ENCODE data around the gene C2orf74.
"Not testable (repeated sequence)": the region's sequence is repeated elsewhere in the genome, so short reads cannot be mapped to it uniquely, and the experiment has no call there.

Gene C2orf74

DNA sequence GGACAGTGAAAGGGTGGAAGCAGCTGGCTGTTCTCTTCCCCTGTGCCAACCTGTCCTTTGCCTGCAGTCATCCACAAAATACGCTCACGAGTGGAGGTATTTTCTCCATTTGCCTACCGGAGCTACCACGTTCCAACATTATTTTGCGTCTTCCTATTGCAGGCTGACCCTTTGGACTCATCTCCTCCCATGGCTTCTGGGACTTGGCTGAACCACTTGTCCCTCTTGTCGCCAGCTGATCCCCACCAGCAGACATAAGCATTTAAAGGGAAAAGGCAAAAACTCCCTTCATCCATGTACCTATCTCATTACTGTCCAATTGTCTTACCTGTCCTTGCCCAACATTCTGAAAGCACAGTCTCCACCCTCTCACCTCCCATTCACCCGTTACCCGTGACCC is 13.0 kb downstream of the C2orf74 start:
- DNase-seq = no peak

GRCh38 chr2:61176755-61177726 is 15.1 kb downstream of the C2orf74 start:
- DNase-seq = peak; percentile 92 to 93

- DNase-seq = peak; percentile 27 to 55
These were observed 15.9 kb downstream of the C2orf74 start for GRCh38 chr2:61177727-61178549.

DNA sequence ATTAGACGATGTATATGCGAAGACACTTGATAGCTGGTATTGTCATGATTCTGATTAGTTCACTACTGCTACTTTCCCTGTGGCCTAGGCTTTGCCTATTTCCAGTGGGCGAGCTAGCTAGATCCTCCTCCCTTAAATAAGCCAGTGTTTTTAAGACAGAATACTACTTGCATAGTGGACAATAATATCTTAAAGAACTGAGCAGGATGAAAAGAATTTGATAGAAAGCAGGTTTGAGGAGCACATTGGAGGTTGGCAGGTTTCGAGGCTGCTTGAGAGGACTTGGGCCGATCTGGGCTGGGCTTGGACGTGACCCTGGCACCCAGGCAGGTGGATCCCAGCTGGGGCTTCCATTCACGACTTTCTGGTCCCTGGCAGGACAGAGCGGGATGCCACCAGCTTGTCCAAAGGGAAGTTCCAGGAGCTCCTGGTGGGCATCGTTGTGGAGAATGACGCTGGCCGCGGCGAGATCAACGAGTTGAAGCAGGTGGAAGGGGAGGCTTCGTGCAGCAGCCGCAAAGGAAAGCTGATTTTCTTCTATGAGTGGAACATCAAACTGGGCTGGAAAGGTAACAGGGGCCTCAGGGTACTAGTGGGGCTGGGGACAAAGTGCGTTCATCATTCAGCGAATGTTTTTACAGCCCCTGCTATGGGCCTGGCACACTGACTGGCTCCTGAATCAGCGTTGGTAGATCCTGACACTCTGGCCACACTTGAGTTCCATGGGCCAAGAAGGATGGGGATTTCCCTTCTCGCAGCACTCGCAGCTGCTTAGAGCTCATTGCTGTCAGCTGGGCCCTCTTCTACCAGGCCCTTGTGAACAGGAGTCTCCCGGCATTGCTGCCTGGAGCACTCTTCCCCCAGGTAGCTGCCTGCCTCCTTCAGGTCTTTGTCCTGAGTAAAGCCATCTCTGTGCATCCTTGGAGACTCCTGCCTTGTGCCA is 16.9 kb downstream of the C2orf74 start:
- DNase-seq = peak in 1 of 2 donors; percentile 31

DNA sequence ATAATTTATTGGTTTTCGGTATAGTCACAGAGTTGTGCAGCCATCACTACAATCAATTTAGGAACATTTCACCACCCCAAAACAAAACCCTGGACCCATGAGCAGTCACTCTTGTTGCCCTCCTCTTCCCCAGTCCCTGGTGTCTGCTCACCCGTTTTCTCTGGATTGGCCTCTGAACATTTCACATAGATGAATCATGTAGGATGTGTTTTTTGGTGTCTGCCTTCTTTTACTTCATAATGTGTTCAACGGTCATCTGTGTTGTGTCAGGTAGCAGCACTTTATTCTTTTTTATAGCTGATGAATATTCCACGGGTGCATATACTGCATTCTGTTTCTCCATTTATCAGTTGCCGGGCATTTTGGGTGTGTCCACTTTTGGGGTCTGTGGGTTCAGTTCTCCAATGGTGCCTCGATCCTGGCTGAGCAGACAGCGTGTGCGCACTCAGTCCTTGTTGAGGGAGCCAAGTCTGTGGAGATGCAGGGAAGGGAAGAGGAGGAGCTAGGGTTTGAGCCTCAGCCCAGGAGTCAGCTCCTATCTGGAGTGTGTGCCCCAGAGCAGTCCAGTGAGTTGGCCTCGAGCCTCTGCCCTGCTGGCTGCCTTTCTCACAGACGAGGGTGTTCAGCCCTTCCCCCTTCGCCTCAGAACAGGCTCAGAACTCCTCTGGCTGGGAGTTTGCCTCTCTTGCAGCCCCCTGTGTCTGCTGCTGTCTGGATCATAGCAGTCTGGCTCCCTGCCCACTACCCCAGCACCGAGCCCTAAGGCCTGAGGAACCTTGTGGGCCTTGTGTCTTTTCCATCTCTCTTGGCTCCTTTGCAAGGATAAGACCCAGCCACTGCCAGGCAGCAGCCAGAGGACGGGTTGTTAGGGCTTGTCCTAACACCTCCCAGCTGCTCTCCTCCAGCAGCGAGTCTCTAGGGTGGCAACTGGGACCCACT is 18.0 kb downstream of the C2orf74 start:
- no peak for DNase-seq

DNA sequence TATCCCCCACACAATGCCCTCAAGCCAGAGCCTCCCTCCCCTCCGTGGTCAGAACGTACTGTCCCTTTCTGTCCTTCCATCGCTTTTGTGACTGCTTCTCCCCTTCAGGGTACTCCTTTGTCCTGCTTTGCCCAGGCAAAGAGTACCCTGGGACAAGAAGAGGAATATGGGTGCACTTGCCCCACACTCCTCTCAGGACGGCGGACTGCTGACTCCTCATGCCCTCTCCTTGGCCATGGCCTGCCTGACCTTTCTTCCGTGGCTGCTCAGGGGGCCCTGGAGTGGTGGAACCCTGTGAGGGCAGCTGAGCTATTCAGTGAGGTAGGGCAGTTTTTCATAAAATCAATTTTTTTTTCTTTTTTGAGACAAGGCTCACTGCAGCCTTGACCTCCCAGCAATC is 18.7 kb downstream of the C2orf74 start:
- no peak for DNase-seq

GRCh38 chr2:61181382-61182058 is 19.5 kb downstream of the C2orf74 start:
- no peak for DNase-seq

DNA sequence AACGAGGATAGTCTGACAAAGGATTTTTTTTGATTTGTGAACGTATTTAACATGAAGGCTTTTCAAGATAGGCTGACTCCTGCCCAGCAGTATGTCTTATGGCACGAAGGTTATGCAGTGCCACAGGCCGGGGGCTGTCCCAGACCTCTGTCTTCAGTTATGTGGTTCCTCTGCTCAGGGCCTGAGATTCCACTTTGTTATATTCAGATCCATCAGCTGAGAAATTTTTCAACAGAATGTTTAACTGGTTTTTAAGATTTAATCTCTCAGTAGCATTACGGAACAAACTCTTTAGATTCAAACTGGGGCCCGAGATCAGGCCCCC is 20.0 kb downstream of the C2orf74 start:
- no peak for DNase-seq

GRCh38 chr2:61183795-61184194 is 21.8 kb downstream of the C2orf74 start:
- DNase-seq = no peak

DNA sequence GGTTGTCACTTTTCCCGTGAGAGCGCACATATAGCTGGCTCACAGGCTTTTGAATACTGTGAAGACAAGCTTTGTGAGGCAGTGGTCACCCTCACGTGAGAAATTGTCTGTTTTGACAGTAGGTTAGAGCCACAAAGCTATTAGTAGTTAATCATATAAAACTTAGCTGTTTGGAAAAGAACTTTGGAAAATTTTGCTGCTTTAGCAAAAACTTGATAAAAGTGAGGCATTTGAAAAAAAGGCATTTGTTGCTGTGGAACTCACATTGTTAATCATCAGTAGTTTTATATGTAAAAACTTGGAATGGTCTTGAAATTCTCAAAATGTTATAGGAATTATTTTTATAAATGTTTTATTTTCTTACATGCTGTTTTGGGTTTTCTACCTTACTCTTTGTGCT is 22.3 kb downstream of the C2orf74 start:
- DNase-seq = no peak

DNA sequence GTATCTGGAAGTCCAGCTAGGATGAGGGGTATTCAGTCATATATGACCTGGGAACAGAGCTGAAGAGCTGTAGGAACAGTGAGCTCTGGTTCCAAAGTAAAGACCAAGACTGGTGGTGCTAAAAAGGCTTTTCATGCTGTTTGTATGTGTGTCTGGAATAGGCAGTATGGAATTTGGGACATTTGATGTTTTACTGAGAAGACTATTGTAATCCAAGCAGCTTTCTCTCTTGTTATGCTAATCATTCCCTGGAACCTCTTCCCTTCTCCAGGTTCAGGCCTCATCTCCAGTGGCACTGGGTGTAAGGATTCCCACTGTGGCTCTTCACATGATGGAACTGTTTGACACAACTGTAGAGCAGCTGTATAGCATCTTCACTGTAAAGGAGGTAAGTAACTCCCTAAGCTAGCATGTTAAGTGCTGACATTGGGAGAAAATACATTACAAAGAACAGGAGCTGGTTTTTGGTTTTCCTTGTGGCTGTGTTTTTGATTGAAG is 23.3 kb downstream of the C2orf74 start:
- DNase-seq = no peak

DNA sequence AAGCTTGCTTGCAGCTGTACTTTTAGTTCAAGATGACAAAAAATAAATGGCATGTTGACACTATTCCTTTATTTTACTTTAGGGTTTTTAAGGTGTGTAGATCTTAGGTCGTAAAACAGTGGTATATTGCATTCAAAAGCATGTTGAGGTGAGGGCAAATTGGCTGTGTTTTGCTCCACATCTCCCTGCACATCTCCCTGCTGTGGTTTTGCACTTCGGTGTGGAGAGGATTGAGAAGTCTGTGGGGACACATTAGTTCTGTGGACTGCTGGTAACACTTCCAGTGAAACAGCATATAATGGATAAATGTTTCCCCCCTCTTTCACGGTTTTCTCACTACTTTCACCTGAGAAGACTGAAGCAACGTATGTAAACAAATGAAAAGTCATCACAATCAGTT is 25.1 kb downstream of the C2orf74 start:
- no peak for DNase-seq

- peak in 1 of 2 donors; percentile 22 for DNase-seq
These were observed 31.9 kb downstream of the C2orf74 start for GRCh38 chr2:61193670-61194561.

DNA sequence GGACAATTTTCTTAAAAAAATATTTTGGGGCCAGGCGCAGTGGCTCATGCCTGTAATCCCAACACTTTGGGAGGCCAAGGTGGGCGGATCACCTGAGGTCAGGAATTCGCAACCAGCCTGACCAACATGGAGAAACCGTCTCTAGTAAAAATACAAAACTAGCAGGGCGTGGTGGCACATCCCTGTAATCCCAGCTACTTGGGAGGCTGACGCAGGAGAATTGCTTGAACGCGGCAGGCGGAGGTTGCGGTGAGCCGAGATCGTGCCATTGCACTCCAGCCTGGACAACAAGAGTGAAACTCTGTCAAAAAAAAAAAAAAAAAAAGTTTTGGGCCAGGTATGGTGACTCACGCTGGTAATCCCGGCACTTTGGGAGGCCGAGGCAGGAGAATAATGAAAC is 32.7 kb downstream of the C2orf74 start:
- not testable (repeated sequence) for DNase-seq

DNA sequence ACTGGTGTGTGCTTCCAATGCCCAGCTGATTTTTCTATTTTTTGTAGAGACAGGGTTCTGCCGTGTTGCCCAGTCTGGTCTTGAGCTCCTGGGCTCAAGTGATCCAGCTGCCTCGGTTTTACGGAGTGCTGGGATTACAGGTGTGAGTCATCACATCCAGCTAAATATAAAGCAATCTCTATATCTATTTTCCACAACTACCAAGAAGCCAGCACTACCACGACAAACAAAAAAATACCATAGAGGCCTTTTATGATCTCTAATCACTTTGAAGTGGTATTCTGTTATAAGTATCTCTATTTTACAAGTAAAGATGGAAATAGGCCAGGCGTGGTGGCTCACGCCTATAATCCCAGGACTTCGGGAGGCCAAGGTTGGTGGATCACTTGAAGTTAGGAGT is 34.7 kb downstream of the C2orf74 start:
- no peak for DNase-seq

- DNase-seq = no peak
These were observed 43.1 kb downstream of the C2orf74 start for GRCh38 chr2:61205132-61205531.

DNA sequence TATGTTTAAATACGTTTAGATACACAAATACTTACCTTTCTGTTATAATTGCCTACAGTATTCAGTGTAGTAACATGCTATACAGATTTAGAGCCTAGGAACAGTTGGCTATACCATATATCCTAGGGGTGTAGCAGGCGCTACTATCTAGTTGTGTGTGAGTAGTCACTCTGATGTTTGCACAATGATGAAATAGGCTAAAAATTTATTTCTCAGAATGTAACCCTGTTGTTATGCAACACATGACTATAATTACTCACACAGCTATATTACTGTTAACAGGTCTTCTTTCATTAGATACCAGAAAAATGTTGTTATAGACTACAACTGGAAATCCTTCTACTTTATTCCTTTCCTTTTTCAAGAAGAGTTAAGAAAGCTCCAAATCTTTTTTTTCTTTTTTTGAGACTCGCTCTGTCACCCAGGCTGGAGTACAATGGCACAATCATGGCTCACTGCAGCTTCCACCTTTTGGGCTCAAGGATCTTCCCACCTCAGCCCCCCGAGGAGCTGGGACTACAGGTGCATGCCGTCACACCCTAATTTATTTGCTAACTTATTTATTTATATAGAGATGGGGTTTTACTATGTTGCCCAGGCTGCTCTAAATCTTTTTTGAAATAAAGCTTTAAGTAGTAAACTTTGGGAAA is 48.5 kb downstream of the C2orf74 start:
- no peak for DNase-seq

GRCh38 chr2:61214171-61214570 is 52.2 kb downstream of the C2orf74 start:
- DNase-seq = no peak
